ENCODE data around the gene EFNA5.

The EFNA5 gene

GRCh38 chr5:107567901-107568671 lies 102.7 kb downstream of the EFNA5 start:
- Histone ChIP-seq H3K36me3 (ENCODE audit: insufficient read depth, low read length) (no peaks in the 10 kb centered on the region), H3K27ac (ENCODE audit: low read length) (no peak overlapping the region), H3K79me2 (ENCODE audit: insufficient read depth, low read length) (no peaks in the 10 kb centered on the region), H3K9me3 (ENCODE audit: insufficient read depth, low read length, severe bottlenecking) (no peaks in the 10 kb centered on the region), H3K4me1 (ENCODE audit: insufficient read depth, low read length) (peaks cover 45% of the 10 kb centered on the region), H3K9ac (ENCODE audit: low read depth, low read length) (no peak overlapping the region), H3K4me2 (ENCODE audit: insufficient read depth, low read length) (no peak overlapping the region), H4K20me1 (ENCODE audit: insufficient read depth, low read length) (no peaks in the 10 kb centered on the region), H3K4me3 (ENCODE audit: low read depth in 1 of 2, low read length in 2 of 2) (no peak overlapping the region), H3K27me3 (ENCODE audit: insufficient read depth, low read length, poor library complexity) (no peaks in the 10 kb centered on the region), H2AFZ (ENCODE audit: low read depth, low read length) (no peak overlapping the region)
- no peak for DNase-seq
- ATAC-seq (ENCODE audit: insufficient read depth, low read depth): no peak
- TF ChIP-seq EZH2 (IDR thresholded peaks at IDR 0.05; ENCODE audit: borderline replicate concordance, low read depth, low read length, severe bottlenecking): no peak
- TF ChIP-seq, protein P1, sequence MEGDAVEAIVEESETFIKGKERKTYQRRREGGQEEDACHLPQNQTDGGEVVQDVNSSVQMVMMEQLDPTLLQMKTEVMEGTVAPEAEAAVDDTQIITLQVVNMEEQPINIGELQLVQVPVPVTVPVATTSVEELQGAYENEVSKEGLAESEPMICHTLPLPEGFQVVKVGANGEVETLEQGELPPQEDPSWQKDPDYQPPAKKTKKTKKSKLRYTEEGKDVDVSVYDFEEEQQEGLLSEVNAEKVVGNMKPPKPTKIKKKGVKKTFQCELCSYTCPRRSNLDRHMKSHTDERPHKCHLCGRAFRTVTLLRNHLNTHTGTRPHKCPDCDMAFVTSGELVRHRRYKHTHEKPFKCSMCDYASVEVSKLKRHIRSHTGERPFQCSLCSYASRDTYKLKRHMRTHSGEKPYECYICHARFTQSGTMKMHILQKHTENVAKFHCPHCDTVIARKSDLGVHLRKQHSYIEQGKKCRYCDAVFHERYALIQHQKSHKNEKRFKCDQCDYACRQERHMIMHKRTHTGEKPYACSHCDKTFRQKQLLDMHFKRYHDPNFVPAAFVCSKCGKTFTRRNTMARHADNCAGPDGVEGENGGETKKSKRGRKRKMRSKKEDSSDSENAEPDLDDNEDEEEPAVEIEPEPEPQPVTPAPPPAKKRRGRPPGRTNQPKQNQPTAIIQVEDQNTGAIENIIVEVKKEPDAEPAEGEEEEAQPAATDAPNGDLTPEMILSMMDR (IDR thresholded peaks at IDR 0.05; ENCODE audit: borderline replicate concordance, extremely low read depth, low read length, poor library complexity, severe bottlenecking): no peak

DNA sequence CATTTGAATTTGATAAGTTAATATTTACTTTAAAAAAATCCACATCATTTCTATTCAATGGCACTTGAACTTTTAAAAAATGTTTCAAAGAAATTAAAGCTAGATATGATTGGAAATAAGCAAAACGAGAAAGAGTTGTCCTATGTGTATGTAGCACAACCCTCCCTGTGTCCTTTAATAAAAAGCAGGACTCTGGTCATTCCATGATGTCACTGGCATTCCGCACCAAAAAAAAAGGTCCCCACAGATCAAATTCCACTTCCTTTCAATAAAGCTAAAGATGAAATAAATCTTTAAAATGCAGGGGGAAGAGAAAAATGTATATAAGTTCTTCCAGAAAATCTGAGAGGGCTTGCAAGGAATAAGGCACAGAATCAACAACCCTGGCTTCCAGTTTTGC lies 103.8 kb downstream of the EFNA5 start:
- Histone ChIP-seq H3K4me1 (ENCODE audit: insufficient read depth, low read length) (peaks cover 37% of the 10 kb centered on the region), H3K79me2 (ENCODE audit: insufficient read depth, low read length) (no peaks in the 10 kb centered on the region), H3K27me3 (ENCODE audit: insufficient read depth, low read length, poor library complexity) (no peaks in the 10 kb centered on the region), H3K9ac (ENCODE audit: low read depth, low read length) (no peak overlapping the region), H3K9me3 (ENCODE audit: insufficient read depth, low read length, severe bottlenecking) (no peaks in the 10 kb centered on the region), H3K27ac (ENCODE audit: low read length) (no peak overlapping the region), H3K4me3 (ENCODE audit: low read depth in 1 of 2, low read length in 2 of 2) (no peak overlapping the region), H3K36me3 (ENCODE audit: insufficient read depth, low read length) (no peaks in the 10 kb centered on the region), H4K20me1 (ENCODE audit: insufficient read depth, low read length) (no peaks in the 10 kb centered on the region), H3K4me2 (ENCODE audit: insufficient read depth, low read length) (no peak overlapping the region), H2AFZ (ENCODE audit: low read depth, low read length) (no peak overlapping the region)
- no peak for TF ChIP-seq EZH2 (IDR thresholded peaks at IDR 0.05; ENCODE audit: borderline replicate concordance, low read depth, low read length, severe bottlenecking)
- TF ChIP-seq, protein P1 (IDR thresholded peaks at IDR 0.05; ENCODE audit: borderline replicate concordance, extremely low read depth, low read length, poor library complexity, severe bottlenecking): no peak
- ATAC-seq (ENCODE audit: insufficient read depth, low read depth): no peak
- DNase-seq: no peak

- H3K27me3 ChIP-seq (ENCODE audit: insufficient read depth, low read length, poor library complexity): no peaks in the 10 kb centered on the region
- no peak overlapping the region for H3K4me2 ChIP-seq (ENCODE audit: insufficient read depth, low read length)
- H3K36me3 ChIP-seq (ENCODE audit: insufficient read depth, low read length): no peaks in the 10 kb centered on the region
- no peak for TF ChIP-seq EZH2 (IDR thresholded peaks at IDR 0.05; ENCODE audit: borderline replicate concordance, low read depth, low read length, severe bottlenecking)
- TF ChIP-seq, protein P1 (IDR thresholded peaks at IDR 0.05; ENCODE audit: borderline replicate concordance, extremely low read depth, low read length, poor library complexity, severe bottlenecking): no peak
- H2AFZ ChIP-seq (ENCODE audit: low read depth, low read length): no peak overlapping the region
- no peaks in the 10 kb centered on the region for H3K9me3 ChIP-seq (ENCODE audit: insufficient read depth, low read length, severe bottlenecking)
- DNase-seq (no peak), ATAC-seq (ENCODE audit: insufficient read depth, low read depth) (no peak)
- H3K9ac ChIP-seq (ENCODE audit: low read depth, low read length): no peak overlapping the region
- H3K79me2 ChIP-seq (ENCODE audit: insufficient read depth, low read length): no peaks in the 10 kb centered on the region
- no peaks in the 10 kb centered on the region for H4K20me1 ChIP-seq (ENCODE audit: insufficient read depth, low read length)
- peaks cover 28% of the 10 kb centered on the region for H3K4me1 ChIP-seq (ENCODE audit: insufficient read depth, low read length)
- no peak overlapping the region for H3K27ac ChIP-seq (ENCODE audit: low read length)
- H3K4me3 ChIP-seq (ENCODE audit: low read depth in 1 of 2, low read length in 2 of 2): no peak overlapping the region
Measured at GRCh38 chr5:107565791-107566767, 104.7 kb downstream of the EFNA5 start.

Measured in DND-41 (cell line).